ENCODE results near the gene NACAD.

Gene NACAD

GRCh38 chr7:45080958-45081669, 7.7 kb downstream of the NACAD start:
- Histone ChIP-seq H3K27ac (ENCODE audit: low read depth, low read length) (no peak overlapping the region), H3K9me3 (ENCODE audit: control insufficient read depth in 1 of 2, low read length in 2 of 2) (no peaks in the 10 kb centered on the region), H3K36me3 (ENCODE audit: control insufficient read depth in 1 of 2, insufficient read depth in 2 of 2, low read length in 2 of 2) (peaks cover 4 to 17% of the 10 kb centered on the region in 2 donors), H3K4me1 (ENCODE audit: control insufficient read depth in 1 of 2, insufficient read depth in 2 of 2, low read length in 2 of 2) (no peaks in the 10 kb centered on the region), H3K4me3 (ENCODE audit: low read depth in 1 of 2, low read length in 2 of 2) (no peak overlapping the region), H3K9ac (ENCODE audit: low read depth in 1 of 2, low read length in 2 of 2) (no peak overlapping the region), H3K27me3 (ENCODE audit: control insufficient read depth in 1 of 2, insufficient read depth in 2 of 2, low read length in 2 of 2) (no peaks in the 10 kb centered on the region)

- H3K9me3 ChIP-seq (ENCODE audit: control insufficient read depth in 1 of 2, low read length in 2 of 2), result no peaks in the 10 kb centered on the region
- H3K36me3 ChIP-seq (ENCODE audit: control insufficient read depth in 1 of 2, insufficient read depth in 2 of 2, low read length in 2 of 2), result peaks cover 11 to 24% of the 10 kb centered on the region in 2 donors
- no peak overlapping the region for H3K27ac ChIP-seq (ENCODE audit: low read depth, low read length)
- no peak overlapping the region for H3K9ac ChIP-seq (ENCODE audit: low read depth in 1 of 2, low read length in 2 of 2)
- H3K27me3 ChIP-seq (ENCODE audit: control insufficient read depth in 1 of 2, insufficient read depth in 2 of 2, low read length in 2 of 2), result no peaks in the 10 kb centered on the region
- H3K4me3 ChIP-seq (ENCODE audit: low read depth in 1 of 2, low read length in 2 of 2), result no peak overlapping the region
- H3K4me1 ChIP-seq (ENCODE audit: control insufficient read depth in 1 of 2, insufficient read depth in 2 of 2, low read length in 2 of 2), result no peaks in the 10 kb centered on the region
Measured at GRCh38 chr7:45080265-45080957, 8.4 kb downstream of the NACAD start.

GRCh38 chr7:45078125-45078681, 10.6 kb downstream of the NACAD start:
- Histone ChIP-seq H3K4me1 (ENCODE audit: control insufficient read depth in 1 of 2, insufficient read depth in 2 of 2, low read length in 2 of 2) (no peaks in the 10 kb centered on the region), H3K27ac (ENCODE audit: low read depth, low read length) (no peak overlapping the region)

GRCh38 chr7:45077579-45077978, 11.2 kb downstream of the NACAD start:
- Histone ChIP-seq H3K36me3 (ENCODE audit: control insufficient read depth in 1 of 2, insufficient read depth in 2 of 2, low read length in 2 of 2) (peaks cover 29 to 52% of the 10 kb centered on the region in 2 donors), H3K27ac (ENCODE audit: low read depth, low read length) (no peak overlapping the region), H3K4me3 (ENCODE audit: low read depth in 1 of 2, low read length in 2 of 2) (no peak overlapping the region), H3K4me1 (ENCODE audit: control insufficient read depth in 1 of 2, insufficient read depth in 2 of 2, low read length in 2 of 2) (no peaks in the 10 kb centered on the region), H3K9me3 (ENCODE audit: control insufficient read depth in 1 of 2, low read length in 2 of 2) (no peaks in the 10 kb centered on the region), H3K27me3 (ENCODE audit: control insufficient read depth in 1 of 2, insufficient read depth in 2 of 2, low read length in 2 of 2) (no peaks in the 10 kb centered on the region), H3K9ac (ENCODE audit: low read depth in 1 of 2, low read length in 2 of 2) (no peak overlapping the region)

More at GRCh38 chr7:45078125-45078681, 10.6 kb downstream of the NACAD start:
- Histone ChIP-seq H3K4me3 (ENCODE audit: low read depth in 1 of 2, low read length in 2 of 2) (no peak overlapping the region), H3K9me3 (ENCODE audit: control insufficient read depth in 1 of 2, low read length in 2 of 2) (no peaks in the 10 kb centered on the region), H3K36me3 (ENCODE audit: control insufficient read depth in 1 of 2, insufficient read depth in 2 of 2, low read length in 2 of 2) (peaks cover 24 to 46% of the 10 kb centered on the region in 2 donors), H3K27me3 (ENCODE audit: control insufficient read depth in 1 of 2, insufficient read depth in 2 of 2, low read length in 2 of 2) (no peaks in the 10 kb centered on the region), H3K9ac (ENCODE audit: low read depth in 1 of 2, low read length in 2 of 2) (no peak overlapping the region)

- no peak overlapping the region for H3K9ac ChIP-seq (ENCODE audit: low read depth in 1 of 2, low read length in 2 of 2)
- H3K27me3 ChIP-seq (ENCODE audit: control insufficient read depth in 1 of 2, insufficient read depth in 2 of 2, low read length in 2 of 2), result no peaks in the 10 kb centered on the region
- no peaks in the 10 kb centered on the region for H3K4me1 ChIP-seq (ENCODE audit: control insufficient read depth in 1 of 2, insufficient read depth in 2 of 2, low read length in 2 of 2)
- H3K36me3 ChIP-seq (ENCODE audit: control insufficient read depth in 1 of 2, insufficient read depth in 2 of 2, low read length in 2 of 2), result peaks cover 32 to 58% of the 10 kb centered on the region in 2 donors
- H3K27ac ChIP-seq (ENCODE audit: low read depth, low read length), result no peak overlapping the region
- no peak overlapping the region for H3K4me3 ChIP-seq (ENCODE audit: low read depth in 1 of 2, low read length in 2 of 2)
- H3K9me3 ChIP-seq (ENCODE audit: control insufficient read depth in 1 of 2, low read length in 2 of 2), result no peaks in the 10 kb centered on the region
Measured at GRCh38 chr7:45076946-45077345, 11.8 kb downstream of the NACAD start.

- Histone ChIP-seq H3K36me3 (ENCODE audit: control insufficient read depth in 1 of 2, insufficient read depth in 2 of 2, low read length in 2 of 2) (peaks cover 32 to 63% of the 10 kb centered on the region in 2 donors), H3K27me3 (ENCODE audit: control insufficient read depth in 1 of 2, insufficient read depth in 2 of 2, low read length in 2 of 2) (no peaks in the 10 kb centered on the region), H3K27ac (ENCODE audit: low read depth, low read length) (no peak overlapping the region), H3K4me3 (ENCODE audit: low read depth in 1 of 2, low read length in 2 of 2) (no peak overlapping the region), H3K9ac (ENCODE audit: low read depth in 1 of 2, low read length in 2 of 2) (no peak overlapping the region), H3K4me1 (ENCODE audit: control insufficient read depth in 1 of 2, insufficient read depth in 2 of 2, low read length in 2 of 2) (no peaks in the 10 kb centered on the region), H3K9me3 (ENCODE audit: control insufficient read depth in 1 of 2, low read length in 2 of 2) (no peaks in the 10 kb centered on the region)
Measured at GRCh38 chr7:45075871-45076796, 12.6 kb downstream of the NACAD start.

GRCh38 chr7:45075355-45075644, 13.5 kb downstream of the NACAD start:
- H3K9me3 ChIP-seq (ENCODE audit: control insufficient read depth in 1 of 2, low read length in 2 of 2), result no peaks in the 10 kb centered on the region
- no peak overlapping the region for H3K9ac ChIP-seq (ENCODE audit: low read depth in 1 of 2, low read length in 2 of 2)
- H3K27me3 ChIP-seq (ENCODE audit: control insufficient read depth in 1 of 2, insufficient read depth in 2 of 2, low read length in 2 of 2), result no peaks in the 10 kb centered on the region
- H3K4me3 ChIP-seq (ENCODE audit: low read depth in 1 of 2, low read length in 2 of 2), result no peak overlapping the region
- H3K27ac ChIP-seq (ENCODE audit: low read depth, low read length), result no peak overlapping the region
- H3K36me3 ChIP-seq (ENCODE audit: control insufficient read depth in 1 of 2, insufficient read depth in 2 of 2, low read length in 2 of 2), result peaks cover 38 to 67% of the 10 kb centered on the region in 2 donors
- H3K4me1 ChIP-seq (ENCODE audit: control insufficient read depth in 1 of 2, insufficient read depth in 2 of 2, low read length in 2 of 2), result no peaks in the 10 kb centered on the region

- Histone ChIP-seq H3K4me1 (ENCODE audit: control insufficient read depth in 1 of 2, insufficient read depth in 2 of 2, low read length in 2 of 2) (no peaks in the 10 kb centered on the region), H3K27ac (ENCODE audit: low read depth, low read length) (no peak overlapping the region), H3K9ac (ENCODE audit: low read depth in 1 of 2, low read length in 2 of 2) (no peak overlapping the region), H3K9me3 (ENCODE audit: control insufficient read depth in 1 of 2, low read length in 2 of 2) (no peaks in the 10 kb centered on the region), H3K4me3 (ENCODE audit: low read depth in 1 of 2, low read length in 2 of 2) (no peak overlapping the region), H3K36me3 (ENCODE audit: control insufficient read depth in 1 of 2, insufficient read depth in 2 of 2, low read length in 2 of 2) (peaks cover 44 to 73% of the 10 kb centered on the region in 2 donors), H3K27me3 (ENCODE audit: control insufficient read depth in 1 of 2, insufficient read depth in 2 of 2, low read length in 2 of 2) (no peaks in the 10 kb centered on the region)
Measured at GRCh38 chr7:45074528-45075354, 14.0 kb downstream of the NACAD start.

- no peak overlapping the region for H3K27ac ChIP-seq (ENCODE audit: low read depth, low read length)
- H3K9me3 ChIP-seq (ENCODE audit: control insufficient read depth in 1 of 2, low read length in 2 of 2), result no peaks in the 10 kb centered on the region
- no peaks in the 10 kb centered on the region for H3K4me1 ChIP-seq (ENCODE audit: control insufficient read depth in 1 of 2, insufficient read depth in 2 of 2, low read length in 2 of 2)
- H3K36me3 ChIP-seq (ENCODE audit: control insufficient read depth in 1 of 2, insufficient read depth in 2 of 2, low read length in 2 of 2), result peaks cover 51 to 81% of the 10 kb centered on the region in 2 donors
- no peaks in the 10 kb centered on the region for H3K27me3 ChIP-seq (ENCODE audit: control insufficient read depth in 1 of 2, insufficient read depth in 2 of 2, low read length in 2 of 2)
- H3K9ac ChIP-seq (ENCODE audit: low read depth in 1 of 2, low read length in 2 of 2), result no peak overlapping the region
- no peak overlapping the region for H3K4me3 ChIP-seq (ENCODE audit: low read depth in 1 of 2, low read length in 2 of 2)
Measured at GRCh38 chr7:45073786-45074527, 14.8 kb downstream of the NACAD start.
